Mesendoderm (in vitro differentiated cells): ENCODE measurements around the gene KERA.

Experiments used
- DNase-seq: peaks from one replicate; pipeline ENCODE4 v3.0.0; 2013
- H2AK5ac ChIP-seq: 2 replicates; pipeline ENCODE4 v1.6.1; 2013; ENCODE audit warnings: low read length, inconsistent platforms
- H2BK120ac ChIP-seq: 2 replicates; pipeline ENCODE4 v1.6.1; 2013; ENCODE audit warnings: low read depth, mild to moderate bottlenecking, low read length, moderate library complexity, mixed read lengths
- H2BK15ac ChIP-seq: replicated peaks from 2 replicates; pipeline ENCODE4 v1.6.1; 2013; ENCODE audit warnings: low read depth, mild to moderate bottlenecking, moderate library complexity
- H2BK5ac ChIP-seq: 2 replicates; pipeline ENCODE4 v1.6.1; 2013; ENCODE audit warnings: low read length, inconsistent platforms
- H3K18ac ChIP-seq: 2 replicates; pipeline ENCODE4 v1.6.1; 2013; ENCODE audit warnings: mild to moderate bottlenecking, low read length, mixed read lengths
- H3K23ac ChIP-seq: one replicate; pipeline ENCODE4 v1.6.1; 2013; ENCODE audit warnings: low read length
- H3K27ac ChIP-seq: 2 replicates; pipeline ENCODE4 v1.5.1; 2013; ENCODE audit warnings: low read depth, mild to moderate bottlenecking, inconsistent platforms, low read length, moderate library complexity
- H3K27me3 ChIP-seq: 2 replicates; pipeline ENCODE4 v1.6.1; 2013; ENCODE audit warnings: low read length, control low read depth, mild to moderate bottlenecking, inconsistent platforms; ENCODE audit not compliant: insufficient read depth, poor library complexity
- H3K36me3 ChIP-seq: 2 replicates; pipeline ENCODE4 v1.6.1; 2013; ENCODE audit warnings: low read length, inconsistent platforms; ENCODE audit not compliant: control insufficient read depth, insufficient read depth
- H3K4ac ChIP-seq: one replicate; pipeline ENCODE4 v1.6.1; 2013; ENCODE audit warnings: low read depth, mild to moderate bottlenecking, low read length, moderate library complexity
- H3K4me1 ChIP-seq: 2 replicates; pipeline ENCODE4 v1.6.1; 2013; ENCODE audit warnings: low read depth, low read length, inconsistent platforms; ENCODE audit not compliant: control insufficient read depth
- H3K4me2 ChIP-seq: 2 replicates; pipeline ENCODE4 v1.6.1; 2013; ENCODE audit warnings: low read length
- H3K4me3 ChIP-seq: 2 replicates; pipeline ENCODE4 v1.5.1; 2013; ENCODE audit warnings: mild to moderate bottlenecking, low read length
- H3K56ac ChIP-seq: one replicate; pipeline ENCODE4 v1.6.1; 2013; ENCODE audit warnings: low read length
- H3K79me1 ChIP-seq: 2 replicates; pipeline ENCODE4 v1.6.1; 2013; ENCODE audit warnings: low read length, inconsistent platforms
- H3K79me2 ChIP-seq: 2 replicates; pipeline ENCODE4 v1.6.1; 2013; ENCODE audit warnings: mild to moderate bottlenecking, low read length; ENCODE audit not compliant: control insufficient read depth, insufficient read depth
- H3K9ac ChIP-seq: 2 replicates; pipeline ENCODE4 v1.6.1; 2013; ENCODE audit warnings: low read length, inconsistent platforms
- H4K5ac ChIP-seq: one replicate; pipeline ENCODE4 v1.6.1; 2013; ENCODE audit warnings: low read length
- H4K8ac ChIP-seq: one replicate; pipeline ENCODE4 v1.6.1; 2013; ENCODE audit warnings: low read depth, mild to moderate bottlenecking, control low read depth, low read length, moderate library complexity
- WGBS: extraction: QIAGEN DNeasy Blood & Tissue Kit; methylation state at CpG from one replicate; pipeline ENCODE4 v1.1.7; 2013; ENCODE audit warnings: low lambda C conversion rate, missing lambda C conversion rate; ENCODE audit not compliant: insufficient coverage; ENCODE audit errors: extremely low coverage; 5-methylcytosine and 5-hydroxymethylcytosine counted together

The KERA gene

GRCh38 chr12:91103101-91103500, 45.3 kb upstream of the KERA start:
- Histone ChIP-seq H2BK5ac (no peak overlapping the region), H3K79me2 (no peaks in the 10 kb centered on the region), H3K9ac (no peak overlapping the region), H4K8ac (no peak overlapping the region), H3K36me3 (no peaks in the 10 kb centered on the region), H3K79me1 (no peaks in the 10 kb centered on the region), H2AK5ac (no peak overlapping the region), H3K56ac (no peak overlapping the region), H3K4ac (no peak overlapping the region), H3K18ac (no peak overlapping the region), H4K5ac (no peak overlapping the region), H3K4me1 (no peaks in the 10 kb centered on the region), H3K4me3 (no peak overlapping the region), H3K27ac (no peak overlapping the region), H3K23ac (no peak overlapping the region), H3K27me3 (no peaks in the 10 kb centered on the region), H2BK120ac (no peak overlapping the region), H2BK15ac (no peak overlapping the region), H3K4me2 (no peak overlapping the region)
- DNase-seq, result no peak

- Histone ChIP-seq H3K4me1 (no peaks in the 10 kb centered on the region), H3K27ac (no peak overlapping the region)
- WGBS, result no CpG with 5 or more reads among the region's 2 CpGs
These were observed 43.1 kb upstream of the KERA start for GRCh38 chr12:91100906-91101305.

GRCh38 chr12:91099836-91100235, 42.0 kb upstream of the KERA start:
- DNase-seq, result no peak
- no peaks in the 10 kb centered on the region for H3K79me1 ChIP-seq
- no peaks in the 10 kb centered on the region for H3K36me3 ChIP-seq
- H3K4me1 ChIP-seq, result no peaks in the 10 kb centered on the region
- H3K18ac ChIP-seq, result no peak overlapping the region
- H2BK15ac ChIP-seq, result no peak overlapping the region
- H3K56ac ChIP-seq, result no peak overlapping the region
- WGBS, result no CpG with 5 or more reads among the region's 2 CpGs
- no peak overlapping the region for H2BK5ac ChIP-seq
- no peak overlapping the region for H4K5ac ChIP-seq
- no peak overlapping the region for H4K8ac ChIP-seq
- H2AK5ac ChIP-seq, result no peak overlapping the region
- H3K4ac ChIP-seq, result no peak overlapping the region
- H3K79me2 ChIP-seq, result no peaks in the 10 kb centered on the region
- no peak overlapping the region for H3K4me2 ChIP-seq
- no peaks in the 10 kb centered on the region for H3K27me3 ChIP-seq
- H2BK120ac ChIP-seq, result no peak overlapping the region
- no peak overlapping the region for H3K27ac ChIP-seq
- H3K23ac ChIP-seq, result no peak overlapping the region
- no peak overlapping the region for H3K9ac ChIP-seq
- no peak overlapping the region for H3K4me3 ChIP-seq

More at GRCh38 chr12:91100906-91101305, 43.1 kb upstream of the KERA start:
- no peaks in the 10 kb centered on the region for H3K27me3 ChIP-seq
- H4K8ac ChIP-seq, result no peak overlapping the region
- no peak overlapping the region for H3K4me2 ChIP-seq
- no peak for DNase-seq
- no peak overlapping the region for H2BK5ac ChIP-seq
- no peak overlapping the region for H3K18ac ChIP-seq
- no peak overlapping the region for H3K4me3 ChIP-seq
- H3K4ac ChIP-seq, result no peak overlapping the region
- no peaks in the 10 kb centered on the region for H3K79me1 ChIP-seq
- H3K9ac ChIP-seq, result no peak overlapping the region
- no peak overlapping the region for H3K56ac ChIP-seq
- H3K23ac ChIP-seq, result no peak overlapping the region
- H4K5ac ChIP-seq, result no peak overlapping the region
- no peaks in the 10 kb centered on the region for H3K36me3 ChIP-seq
- H2AK5ac ChIP-seq, result no peak overlapping the region
- H2BK15ac ChIP-seq, result no peak overlapping the region
- no peak overlapping the region for H2BK120ac ChIP-seq
- H3K79me2 ChIP-seq, result no peaks in the 10 kb centered on the region

GRCh38 chr12:91099341-91099740, 41.5 kb upstream of the KERA start:
- no peak overlapping the region for H2BK15ac ChIP-seq
- H3K4me2 ChIP-seq, result no peak overlapping the region
- no peak overlapping the region for H3K9ac ChIP-seq
- no peak overlapping the region for H4K8ac ChIP-seq
- H3K4me3 ChIP-seq, result no peak overlapping the region
- H3K56ac ChIP-seq, result no peak overlapping the region
- no peak overlapping the region for H3K4ac ChIP-seq
- no peak overlapping the region for H2AK5ac ChIP-seq
- H3K4me1 ChIP-seq, result no peaks in the 10 kb centered on the region
- no peak overlapping the region for H4K5ac ChIP-seq
- H3K27me3 ChIP-seq, result no peaks in the 10 kb centered on the region
- H3K23ac ChIP-seq, result no peak overlapping the region
- H3K79me1 ChIP-seq, result no peaks in the 10 kb centered on the region
- no peak overlapping the region for H3K27ac ChIP-seq
- no peak overlapping the region for H2BK5ac ChIP-seq
- WGBS, result 100% methylated on average over 1 of the region's 2 CpGs
- no peak overlapping the region for H2BK120ac ChIP-seq
- no peak overlapping the region for H3K18ac ChIP-seq
- no peaks in the 10 kb centered on the region for H3K79me2 ChIP-seq
- no peak for DNase-seq
- H3K36me3 ChIP-seq, result no peaks in the 10 kb centered on the region

GRCh38 chr12:91098941-91099340, 41.1 kb upstream of the KERA start:
- Histone ChIP-seq H3K4ac (no peak overlapping the region), H2BK15ac (no peak overlapping the region), H4K5ac (no peak overlapping the region), H3K79me2 (no peaks in the 10 kb centered on the region), H3K4me2 (no peak overlapping the region), H3K4me1 (no peaks in the 10 kb centered on the region), H2BK5ac (no peak overlapping the region), H3K36me3 (no peaks in the 10 kb centered on the region), H3K9ac (no peak overlapping the region), H3K79me1 (no peaks in the 10 kb centered on the region), H3K18ac (no peak overlapping the region), H2AK5ac (no peak overlapping the region), H3K27ac (no peak overlapping the region), H4K8ac (no peak overlapping the region), H3K56ac (no peak overlapping the region), H3K27me3 (no peaks in the 10 kb centered on the region), H2BK120ac (no peak overlapping the region), H3K4me3 (no peak overlapping the region), H3K23ac (no peak overlapping the region)
- DNase-seq, result no peak
- WGBS, result no CpG with 5 or more reads among the region's 3 CpGs

GRCh38 chr12:91098461-91098860, 40.6 kb upstream of the KERA start:
- H3K36me3 ChIP-seq, result no peaks in the 10 kb centered on the region
- H3K79me1 ChIP-seq, result no peaks in the 10 kb centered on the region
- no peak overlapping the region for H2BK120ac ChIP-seq
- H3K23ac ChIP-seq, result no peak overlapping the region
- H3K4me1 ChIP-seq, result no peaks in the 10 kb centered on the region
- H3K79me2 ChIP-seq, result no peaks in the 10 kb centered on the region
- H3K4me3 ChIP-seq, result no peak overlapping the region
- no peak overlapping the region for H3K4ac ChIP-seq
- no peak overlapping the region for H4K8ac ChIP-seq
- no peak overlapping the region for H3K27ac ChIP-seq
- H3K27me3 ChIP-seq, result no peaks in the 10 kb centered on the region
- no peak for DNase-seq
- H3K4me2 ChIP-seq, result no peak overlapping the region
- no peak overlapping the region for H4K5ac ChIP-seq
- H3K9ac ChIP-seq, result no peak overlapping the region
- no peak overlapping the region for H2AK5ac ChIP-seq
- no peak overlapping the region for H3K18ac ChIP-seq
- H2BK5ac ChIP-seq, result no peak overlapping the region
- H3K56ac ChIP-seq, result no peak overlapping the region
- H2BK15ac ChIP-seq, result no peak overlapping the region
